ENCODE results near the gene CSF2RB.

- TF ChIP-seq ZKSCAN8 (CRISPR knock-in tag; IDR thresholded peaks at IDR 0.05; ENCODE audit: borderline replicate concordance), result no peak
- TF ChIP-seq ZNF878 (CRISPR knock-in tag; IDR thresholded peaks at IDR 0.05), result no peak
- no peak for TF ChIP-seq PRDM10 (CRISPR knock-in tag; IDR thresholded peaks at IDR 0.05; ENCODE audit: low read depth)
- TF ChIP-seq ZNF589 (CRISPR knock-in tag; conservative IDR thresholded peaks at IDR 0.05), result no peak
- no peak for TF ChIP-seq RXRB (CRISPR knock-in tag; IDR thresholded peaks at IDR 0.05; ENCODE audit: borderline replicate concordance)
- no peak for TF ChIP-seq ZNF180 (CRISPR knock-in tag; IDR thresholded peaks at IDR 0.05; ENCODE audit: borderline replicate concordance, low read depth)
- no peak for TF ChIP-seq ESRRA (CRISPR knock-in tag; IDR thresholded peaks at IDR 0.05; ENCODE audit: low read depth)
- no peak for TF ChIP-seq ZBTB33 (CRISPR knock-in tag; IDR thresholded peaks at IDR 0.05)
- no peak for TF ChIP-seq ZNF407 (CRISPR knock-in tag; IDR thresholded peaks at IDR 0.05; ENCODE audit: not compliant biosample characterization)
- no peak for TF ChIP-seq JUND (CRISPR knock-in tag; IDR thresholded peaks at IDR 0.05)
- no peak for TF ChIP-seq KLF6 (CRISPR knock-in tag; IDR thresholded peaks at IDR 0.05)
These were observed 11.9 kb upstream of the CSF2RB start for GRCh38 chr22:36901411-36902142.

Measured in HepG2 (cell line).